NCI-H345 treated with DMSO at 0.1 percent for 48 hours (cell line): ENCODE results near the gene ACYP2.
"Not testable (repeated sequence)": the region's sequence is repeated elsewhere in the genome, so short reads cannot be mapped to it uniquely, and the experiment has no call there.

Experiments used
- DNase-seq: peaks from one replicate; lab custom pipeline; 2025; ENCODE audit not compliant: unreplicated experiment; lab: John Stamatoyannopoulos, UW

Gene ACYP2

DNA sequence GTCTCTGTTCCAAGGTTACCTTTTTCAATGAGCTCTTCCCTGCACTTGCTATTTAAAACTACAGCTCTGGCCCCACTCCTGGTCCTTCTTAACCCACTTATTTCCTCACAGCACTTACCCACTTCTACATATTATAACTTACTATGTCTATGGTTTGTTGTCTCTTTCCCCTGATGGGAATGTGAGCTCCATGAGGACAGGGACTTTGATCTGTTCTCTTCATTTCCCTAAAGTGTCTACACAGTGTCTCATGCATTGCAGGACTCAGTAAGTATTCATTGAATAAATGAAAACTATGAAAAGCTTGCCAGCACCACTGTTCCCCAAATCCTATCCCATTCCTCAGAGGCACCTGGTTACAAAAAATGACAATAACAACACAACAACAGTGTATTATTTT is 18.3 kb upstream of the ACYP2 start:
- no peak for DNase-seq

DNA sequence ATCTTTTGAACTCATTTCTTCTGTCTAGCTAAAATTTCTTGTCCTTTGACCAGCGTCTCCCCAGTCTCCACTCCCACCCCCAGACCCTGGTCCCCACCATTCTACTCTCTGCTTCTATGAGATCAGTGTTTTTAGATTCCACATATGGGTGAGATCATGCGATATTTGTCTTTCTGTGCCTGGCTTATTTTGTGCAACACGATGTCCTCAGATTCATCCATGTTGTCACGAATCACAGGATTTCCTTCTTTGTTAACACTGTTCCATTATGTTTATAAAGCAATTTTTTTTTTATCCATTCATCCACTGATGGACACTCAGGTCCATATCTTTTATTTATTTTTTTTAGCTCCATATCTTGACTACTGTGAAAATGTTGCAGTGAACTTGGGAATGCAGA is 16.0 kb upstream of the ACYP2 start:
- no peak for DNase-seq

DNA sequence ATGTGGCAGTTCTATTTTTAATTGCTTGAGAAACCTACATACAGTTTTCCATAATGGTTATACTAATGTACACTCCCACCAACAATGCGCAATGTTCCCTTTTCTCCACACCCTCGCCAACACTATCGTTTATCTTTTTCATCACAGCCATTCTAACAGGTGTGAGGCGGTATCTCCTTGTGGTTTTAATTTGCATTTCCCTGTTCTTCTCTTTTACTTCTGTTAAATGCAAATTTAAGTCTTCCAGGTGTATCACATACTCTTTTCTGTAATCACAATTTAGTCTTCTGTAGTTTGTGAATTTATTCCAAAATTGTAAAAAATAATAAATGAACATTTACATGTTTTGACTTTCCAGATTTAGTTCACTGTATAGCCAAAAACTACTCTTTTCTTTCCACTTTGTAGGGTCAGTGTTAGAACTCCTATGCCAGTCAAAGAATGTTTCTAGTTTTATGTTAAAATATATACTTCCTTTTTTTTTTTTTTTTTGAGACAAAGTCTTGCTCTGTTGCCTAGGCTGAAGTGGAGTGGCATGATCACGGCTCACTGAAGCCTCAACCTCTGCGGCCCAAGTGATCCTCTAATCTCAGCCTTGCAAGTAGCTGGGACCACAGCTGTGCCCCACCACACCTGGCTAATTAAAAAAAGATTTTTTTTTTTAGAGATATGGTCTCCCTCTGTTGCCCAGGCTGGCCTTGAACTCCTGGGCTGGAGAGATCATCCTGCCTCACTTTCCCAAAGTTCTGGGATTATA is 15.4 kb upstream of the ACYP2 start:
- DNase-seq: no peak

DNA sequence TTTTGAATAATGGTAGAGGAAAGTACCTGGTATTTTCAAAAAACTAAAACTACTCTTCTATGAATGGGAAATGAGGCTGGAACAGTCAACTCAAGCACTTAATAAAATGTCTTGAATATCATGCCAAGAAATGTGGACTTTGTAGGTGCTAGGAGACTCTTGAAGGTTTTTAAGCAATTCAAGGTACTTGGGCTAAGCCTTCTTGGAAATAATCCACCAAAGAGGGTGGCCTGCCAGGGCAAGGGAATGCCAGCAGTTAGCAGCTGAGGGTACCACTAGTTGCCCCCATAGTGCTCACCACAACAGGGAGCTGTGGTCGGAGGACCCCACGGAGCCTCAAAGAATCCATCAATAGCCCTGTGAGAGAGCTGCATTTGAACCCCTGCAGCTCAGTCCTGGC is 14.6 kb upstream of the ACYP2 start:
- no peak for DNase-seq

DNA sequence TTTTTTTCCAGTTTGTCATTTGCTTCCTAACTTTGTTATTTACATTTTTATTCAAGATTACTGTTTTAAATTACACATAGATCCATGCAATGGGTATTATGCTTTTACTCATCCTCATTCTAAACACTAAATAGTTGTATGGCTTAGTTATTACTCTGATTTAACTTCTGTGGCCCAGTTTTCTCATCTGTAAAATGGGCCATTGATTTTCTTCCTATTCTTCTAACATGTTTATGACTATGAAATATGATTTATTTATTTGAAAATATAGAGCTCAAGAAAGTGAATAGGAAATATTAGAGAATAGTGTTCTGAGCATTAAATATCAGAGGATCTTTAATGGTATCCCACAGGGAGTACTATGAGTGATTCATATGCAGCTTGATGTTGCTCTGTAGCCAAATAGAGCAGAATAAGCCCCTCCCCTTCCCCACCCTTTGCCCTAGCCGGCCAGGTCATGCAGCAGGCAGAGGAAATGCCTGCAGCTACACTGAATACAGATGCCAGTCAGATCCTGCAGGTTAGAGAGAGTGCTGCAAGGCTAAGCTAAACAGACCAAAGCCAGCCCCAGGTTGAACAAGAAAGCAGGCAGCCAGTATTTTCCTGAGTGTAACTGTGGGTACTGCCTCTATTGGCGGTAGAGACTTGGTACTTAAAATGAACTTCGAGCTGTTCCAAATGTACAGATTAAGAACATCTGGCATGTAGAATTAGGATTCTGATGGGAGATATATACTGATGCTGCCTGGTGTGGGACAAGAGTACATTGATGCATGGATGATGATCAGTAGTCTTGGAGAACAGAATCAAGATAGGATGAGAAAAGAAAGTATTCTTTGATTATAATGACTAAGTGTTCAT is 11.7 kb upstream of the ACYP2 start:
- DNase-seq: no peak

DNA sequence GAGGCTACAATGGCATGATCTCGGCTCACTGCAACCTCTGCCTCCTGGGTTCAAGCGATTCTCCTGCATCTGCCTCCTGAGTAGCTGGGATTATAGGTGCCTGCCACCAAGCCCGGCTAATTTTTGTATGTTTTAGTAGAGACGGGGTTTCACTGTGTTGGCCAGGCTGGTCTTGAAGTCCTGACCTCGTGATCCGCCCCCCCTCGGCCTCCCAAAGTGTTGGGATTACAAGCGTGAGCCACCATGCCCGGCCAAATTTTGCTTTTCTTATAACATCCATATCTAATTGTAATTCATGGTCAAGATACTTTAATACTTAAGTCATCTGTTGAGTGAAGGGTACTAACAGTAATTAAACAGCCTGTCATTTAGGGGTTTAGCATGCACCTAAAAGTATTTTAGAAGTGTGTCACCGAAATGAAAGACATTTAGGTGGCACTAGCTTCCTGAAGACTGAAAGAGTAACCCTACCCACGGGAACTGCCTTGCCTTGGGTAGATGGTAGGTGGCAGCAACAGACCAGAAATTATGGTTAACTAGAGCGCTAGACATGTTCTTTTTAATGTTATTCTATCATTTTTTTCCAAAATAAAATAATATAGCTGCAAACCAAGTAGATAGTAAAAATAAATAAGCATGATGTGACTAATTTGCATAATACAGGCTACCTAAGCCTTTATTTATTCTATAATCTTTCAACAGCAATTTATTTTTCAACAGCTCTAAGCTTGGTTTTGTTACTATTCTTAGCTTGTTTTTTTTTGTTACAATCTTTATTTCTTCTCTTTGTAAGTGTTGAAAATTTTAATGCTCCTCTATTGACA is 8.6 kb upstream of the ACYP2 start:
- DNase-seq: peak; percentile 1

DNA sequence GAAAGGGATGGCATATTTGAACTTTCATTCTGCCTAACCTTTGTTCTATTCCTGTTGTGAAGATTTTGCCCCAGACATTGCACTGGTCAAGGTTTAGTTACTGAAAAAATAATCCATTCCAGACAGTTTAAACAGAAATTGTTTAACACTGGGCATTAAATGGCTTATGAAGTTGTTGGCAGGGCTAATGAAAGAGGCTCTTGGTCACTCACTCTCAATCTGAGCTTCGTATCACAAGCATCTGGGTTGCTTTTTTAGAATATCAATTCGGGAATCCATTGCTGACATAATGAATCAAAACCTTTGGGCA is 8.0 kb upstream of the ACYP2 start:
- DNase-seq: no peak

DNA sequence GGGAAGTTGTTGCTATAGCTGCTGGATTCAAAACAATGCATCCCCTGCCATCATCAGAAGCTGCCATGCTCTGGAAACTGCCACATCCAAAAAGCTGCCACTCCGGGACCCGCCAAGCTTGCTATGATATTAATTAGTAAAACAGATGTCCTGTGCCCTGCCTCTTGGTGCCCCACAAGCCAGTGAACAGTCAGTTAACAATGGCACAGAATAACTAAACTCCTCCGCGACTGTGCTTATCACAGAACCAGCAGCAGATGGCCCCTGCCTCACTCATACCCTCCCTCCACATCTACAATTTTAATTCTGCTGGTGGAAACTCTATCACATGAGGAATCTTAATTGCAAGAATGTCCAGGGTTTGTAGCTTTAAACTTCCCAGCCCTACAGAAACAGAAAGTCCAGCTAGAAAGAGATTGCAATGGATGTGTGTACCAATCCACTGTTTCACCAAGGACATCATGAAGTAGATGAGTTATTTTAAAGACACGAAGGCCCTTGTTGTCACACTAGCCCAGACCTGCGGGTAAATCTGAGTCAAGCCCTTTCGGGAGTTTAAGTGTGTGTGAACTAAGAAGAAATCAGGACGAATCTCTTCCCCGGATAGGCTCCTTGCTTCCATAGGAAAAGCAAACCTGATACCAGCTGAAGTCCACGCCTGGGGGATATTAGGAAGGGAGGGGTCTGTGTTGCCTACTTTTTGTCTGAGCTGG is 7.4 kb upstream of the ACYP2 start:
- no peak for DNase-seq

DNA sequence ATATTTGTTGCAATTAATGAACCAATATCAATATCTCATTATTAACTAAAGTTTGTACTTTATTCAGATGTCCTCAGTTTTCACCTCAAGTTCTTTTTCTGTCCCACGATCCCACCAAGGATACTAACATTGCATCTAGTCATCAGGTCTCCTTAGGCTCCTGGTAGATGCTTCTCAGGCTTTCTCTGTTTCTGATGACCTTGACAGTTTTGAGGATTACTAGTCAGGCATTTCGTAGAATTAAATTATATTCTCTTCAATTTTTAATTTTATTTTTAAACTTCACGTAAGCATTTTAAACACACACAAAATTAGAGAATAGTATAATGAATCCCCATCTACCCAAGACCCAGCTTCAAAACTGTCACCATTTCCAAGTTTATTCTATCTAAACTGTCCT is 5.6 kb upstream of the ACYP2 start:
- no peak for DNase-seq

DNA sequence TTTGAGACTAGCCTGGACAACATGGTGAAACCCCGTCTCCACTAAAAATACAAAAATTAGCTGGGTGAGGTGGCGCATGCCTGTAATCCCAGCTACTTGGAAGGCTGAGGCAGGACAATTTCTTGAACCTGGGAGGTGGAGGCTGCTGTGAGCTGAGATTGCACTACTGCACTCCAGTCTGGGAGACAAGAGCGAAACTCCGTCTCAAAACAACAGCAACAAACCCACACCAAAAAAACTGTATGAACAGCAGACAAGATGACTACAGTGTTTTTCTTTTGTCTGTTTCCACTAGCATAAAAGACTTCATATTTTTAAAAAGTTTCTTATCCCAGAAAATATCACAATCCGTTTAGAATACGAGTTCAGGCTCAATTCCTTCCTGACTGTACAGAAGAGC is 936 bp upstream of the ACYP2 start:
- DNase-seq: not testable (repeated sequence)

DNA sequence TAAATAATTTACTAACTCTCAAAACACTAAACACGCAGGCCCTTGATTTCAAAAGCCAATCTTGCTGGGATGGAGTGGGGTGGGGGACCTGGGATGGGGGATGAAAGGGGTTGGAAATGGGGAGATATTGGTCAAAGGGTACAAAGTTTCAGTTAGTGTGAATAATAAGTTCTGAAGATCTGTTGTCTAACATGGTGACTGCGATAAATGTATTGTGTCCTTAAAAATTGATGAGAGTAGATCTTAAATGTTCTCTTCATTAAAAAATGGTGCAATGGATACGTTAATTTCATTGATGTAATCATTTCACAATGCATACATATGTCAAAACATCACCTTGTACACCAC is 505 bp upstream of the ACYP2 start:
- DNase-seq: no peak

DNA sequence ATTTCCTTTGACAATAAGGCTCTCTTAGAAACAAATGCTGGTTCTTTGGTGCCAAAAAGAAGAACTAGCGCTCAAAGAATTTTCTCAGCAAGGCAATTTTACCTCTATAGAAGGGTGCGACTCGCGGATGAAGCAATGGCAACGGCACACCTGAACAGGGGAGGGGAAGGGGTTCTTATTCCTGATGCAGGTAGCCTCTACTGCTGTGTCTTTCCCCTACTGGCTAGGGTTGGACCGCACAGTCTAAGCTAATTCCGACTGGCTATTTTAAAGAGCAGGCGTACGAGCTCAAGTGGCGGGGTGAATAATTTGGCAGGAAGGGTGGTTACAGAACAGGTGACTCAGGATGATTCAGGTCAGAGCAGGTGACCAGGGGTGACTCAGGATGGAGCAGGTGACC is 1.2 kb downstream of the ACYP2 start:
- DNase-seq: not testable (repeated sequence)

DNA sequence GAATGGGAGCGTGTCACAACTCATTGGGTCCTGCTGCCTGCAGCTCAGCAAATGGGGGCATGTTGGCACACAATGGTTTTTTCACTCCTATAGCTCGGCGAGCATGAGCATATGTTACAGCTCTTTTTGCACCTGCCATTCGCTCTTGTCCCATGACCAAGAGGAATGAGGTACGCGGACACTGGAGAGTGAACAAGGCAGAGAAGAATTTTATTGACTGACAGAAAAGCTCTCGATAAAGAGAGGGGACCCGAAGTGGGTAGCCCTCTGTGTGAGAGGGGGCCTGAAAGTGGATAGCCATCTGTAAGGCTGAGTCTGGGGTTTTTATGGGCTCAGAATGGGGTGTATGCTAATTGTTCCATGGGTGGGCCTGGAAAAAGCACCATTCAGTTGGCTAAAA is 5.5 kb downstream of the ACYP2 start:
- no peak for DNase-seq

DNA sequence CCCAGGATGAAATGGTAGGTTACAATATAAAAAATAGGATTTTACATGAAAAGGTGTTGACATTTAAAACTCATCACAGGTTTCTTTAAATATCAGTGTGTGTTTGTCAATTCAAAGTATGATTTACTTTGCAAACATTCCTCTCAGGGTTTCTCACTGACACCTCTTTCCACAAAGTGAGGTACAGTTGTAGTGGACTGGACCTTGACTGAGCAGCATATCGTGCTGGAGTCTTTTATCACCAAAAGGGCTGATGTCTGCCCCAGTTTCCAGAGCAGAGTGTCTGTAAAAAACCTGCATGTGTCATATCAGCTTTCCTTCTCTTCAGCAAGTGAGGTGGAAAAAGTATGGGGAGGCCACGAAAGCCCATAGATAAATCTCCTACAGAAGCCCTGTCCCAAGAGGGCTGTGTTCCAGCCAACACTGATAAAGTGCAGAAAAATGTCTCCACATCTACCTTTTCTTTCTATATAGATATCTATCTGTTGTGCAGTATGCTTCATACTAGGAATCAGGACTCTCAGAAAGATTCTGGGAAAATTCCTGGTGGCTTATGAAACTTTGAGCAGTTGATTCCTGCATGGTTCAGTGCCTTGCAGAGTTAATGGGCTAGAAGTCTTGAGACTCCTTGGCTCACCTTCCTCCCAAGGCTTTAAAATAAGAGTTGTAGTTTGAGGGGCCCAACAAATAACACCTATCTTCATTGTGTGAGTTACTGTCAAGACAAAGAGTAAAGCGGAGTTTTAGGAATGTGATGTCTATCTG is 6.9 kb downstream of the ACYP2 start:
- DNase-seq: no peak

DNA sequence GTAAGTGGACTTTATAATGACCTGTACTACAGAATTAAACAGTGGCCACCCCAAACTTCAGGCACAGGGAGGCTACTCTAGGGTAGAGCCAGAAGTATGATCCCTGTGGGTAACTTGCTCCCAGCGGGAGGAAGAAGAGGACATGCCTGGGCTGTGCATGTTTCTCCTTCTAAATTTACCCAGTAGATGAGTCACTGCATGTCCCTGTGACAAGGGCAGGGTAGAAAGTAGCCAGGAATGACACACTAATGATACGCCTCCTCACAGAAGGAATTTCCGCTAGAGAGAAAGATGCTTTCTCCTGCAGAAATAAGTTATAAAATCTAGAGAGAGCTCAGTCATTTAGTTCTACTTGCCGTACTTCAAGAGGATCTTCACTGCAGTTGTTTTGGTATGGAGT is 7.5 kb downstream of the ACYP2 start:
- DNase-seq: no peak

DNA sequence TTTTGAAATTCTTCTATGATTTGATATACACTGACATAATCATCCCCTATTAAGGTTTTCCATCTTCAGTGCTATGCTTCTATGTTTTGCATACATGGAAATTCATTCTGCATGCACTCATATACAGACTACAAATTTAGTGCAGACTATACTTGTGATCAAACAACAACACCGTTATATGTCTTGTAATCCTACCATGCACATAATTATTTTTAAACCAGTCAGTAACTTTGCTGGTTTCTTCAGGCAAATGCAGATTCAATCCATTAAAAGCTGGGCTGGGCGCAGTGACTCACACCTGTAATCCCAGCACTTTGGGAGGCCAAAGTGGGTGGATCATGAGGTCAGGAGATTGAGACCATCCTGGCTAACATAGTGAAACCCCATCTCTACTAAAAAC is 11.8 kb downstream of the ACYP2 start:
- DNase-seq: not testable (repeated sequence)

DNA sequence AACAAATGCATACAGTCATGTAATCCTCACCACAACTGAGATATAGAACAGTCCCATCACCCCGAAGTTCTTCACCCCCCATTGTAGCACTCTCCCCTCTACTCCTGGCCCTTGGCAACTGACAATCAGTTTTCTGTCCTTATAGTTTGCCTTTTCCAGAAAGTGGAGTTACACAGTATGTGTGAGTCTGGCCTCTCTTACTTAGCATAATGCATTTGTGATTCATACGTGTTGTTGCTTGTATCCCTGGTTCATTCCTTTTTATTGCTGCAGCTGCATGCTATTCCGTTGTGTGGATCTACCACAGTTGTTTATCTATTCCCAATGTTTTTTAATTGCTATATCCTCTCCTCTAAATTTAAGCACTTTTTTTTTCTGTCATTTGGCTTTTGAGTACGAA is 17.6 kb downstream of the ACYP2 start:
- DNase-seq: no peak

DNA sequence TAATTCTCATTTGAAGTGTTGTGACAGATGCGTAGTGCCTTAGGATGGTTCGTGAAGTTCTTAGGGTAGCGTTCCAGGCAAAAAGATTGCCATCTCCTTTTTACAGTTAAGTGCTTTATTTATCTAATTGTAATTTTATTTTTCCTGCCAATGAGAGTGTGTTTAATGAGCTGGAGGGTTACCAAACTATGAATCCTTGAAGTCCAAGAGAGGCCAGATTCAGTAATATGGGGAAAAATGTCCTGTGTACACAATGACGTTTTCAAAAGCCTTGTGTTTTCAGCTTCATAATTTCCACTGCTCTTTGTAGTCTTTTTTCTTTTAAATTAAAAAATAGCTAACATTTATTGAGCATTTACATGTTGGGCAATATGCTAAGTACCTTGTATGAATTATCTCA is 23.8 kb downstream of the ACYP2 start:
- no peak for DNase-seq

DNA sequence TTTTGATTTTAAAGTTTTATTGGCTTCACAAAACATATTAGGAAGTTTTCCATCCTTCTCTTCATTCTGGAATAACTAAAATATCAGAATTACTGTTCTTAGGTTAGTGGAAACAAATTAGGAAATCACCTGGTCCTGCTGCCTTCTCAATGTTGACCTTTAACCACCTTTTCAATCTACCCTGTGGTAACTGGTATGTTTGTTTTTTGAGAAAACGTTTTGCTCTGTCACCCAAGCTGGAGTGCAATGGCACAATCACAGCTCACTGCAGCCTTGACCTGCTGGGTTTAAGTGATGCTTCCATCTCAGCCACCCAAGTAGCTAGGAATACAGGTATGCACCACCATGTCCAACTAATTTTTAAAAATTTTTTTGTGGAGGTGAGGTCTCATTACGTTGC is 28.4 kb downstream of the ACYP2 start:
- no peak for DNase-seq

DNA sequence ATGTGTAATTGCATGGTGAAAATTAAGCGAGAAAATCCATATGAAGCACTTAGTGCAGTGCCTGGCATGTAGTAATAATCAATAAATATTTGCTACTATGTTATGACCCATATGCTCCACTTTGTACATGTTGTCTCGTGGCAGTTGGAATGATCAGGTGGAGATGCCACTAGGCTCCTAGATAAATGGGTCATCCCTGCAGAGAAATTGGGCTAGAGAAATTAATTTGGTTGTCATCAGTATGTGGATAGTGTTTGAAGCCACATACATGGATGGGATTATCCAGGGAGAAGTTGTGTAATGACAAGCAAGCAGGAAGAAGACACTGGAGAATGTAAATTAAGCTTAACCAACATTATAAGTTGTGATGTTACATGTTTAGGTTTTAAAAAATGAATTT is 33.0 kb downstream of the ACYP2 start:
- no peak for DNase-seq
